MM.1S (cell line): ENCODE measurements around the gene ME2.

Experiments
- CTCF ChIP-seq: fragments of 300-600 bp; sonication (generic); IDR thresholded peaks from 2 replicates; pipeline ENCODE4 v1.5.1; 2016; ENCODE audit warnings: antibody characterized with exemption, low read length, mixed read lengths
- EZH2 ChIP-seq: fragments of 300-600 bp; sonication (generic); optimal IDR thresholded peaks from 2 replicates; pipeline ENCODE3; 2017; ENCODE audit warnings: low read depth, mild to moderate bottlenecking, antibody characterized with exemption, low read length, mixed read lengths

DNA sequence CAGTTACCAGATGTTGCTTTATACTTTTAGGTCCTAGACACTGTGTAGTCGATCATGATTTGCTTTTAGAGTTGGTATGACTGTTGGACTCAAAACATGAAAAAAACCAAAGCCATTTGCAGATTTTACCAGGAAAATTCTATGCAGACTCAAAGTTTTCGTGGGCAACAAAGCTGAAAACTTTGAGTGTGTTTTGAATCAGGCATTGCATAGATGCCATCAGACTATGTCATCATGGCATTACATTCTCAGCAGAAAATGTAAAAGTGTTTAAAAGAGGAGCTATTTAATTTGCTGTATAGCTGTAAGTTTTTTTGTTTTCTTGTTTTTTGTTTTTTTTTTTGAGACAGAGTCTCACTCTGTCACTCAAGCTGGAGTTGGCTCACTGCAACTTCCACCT is 45.5 kb downstream of the ME2 start:
- no peak for TF ChIP-seq CTCF
- no peak for TF ChIP-seq EZH2
